ENCODE results near the gene USP33. TPM values are rescaled to one million over a fixed set of nuclear protein-coding genes. Genes with fewer than 3 reads are reported as not detected.
A peak's percentile ranks its signal among the peaks of the same experiment; 100 is the strongest.
"Not testable (repeated sequence)": the region's sequence is repeated elsewhere in the genome, so short reads cannot be mapped to it uniquely, and the experiment has no call there.

The USP33 gene
- total RNA-seq (2014; rRNA removed; shearing (Covaris generic)), result 28.7 and 40.2 TPM in 2 replicates

DNA sequence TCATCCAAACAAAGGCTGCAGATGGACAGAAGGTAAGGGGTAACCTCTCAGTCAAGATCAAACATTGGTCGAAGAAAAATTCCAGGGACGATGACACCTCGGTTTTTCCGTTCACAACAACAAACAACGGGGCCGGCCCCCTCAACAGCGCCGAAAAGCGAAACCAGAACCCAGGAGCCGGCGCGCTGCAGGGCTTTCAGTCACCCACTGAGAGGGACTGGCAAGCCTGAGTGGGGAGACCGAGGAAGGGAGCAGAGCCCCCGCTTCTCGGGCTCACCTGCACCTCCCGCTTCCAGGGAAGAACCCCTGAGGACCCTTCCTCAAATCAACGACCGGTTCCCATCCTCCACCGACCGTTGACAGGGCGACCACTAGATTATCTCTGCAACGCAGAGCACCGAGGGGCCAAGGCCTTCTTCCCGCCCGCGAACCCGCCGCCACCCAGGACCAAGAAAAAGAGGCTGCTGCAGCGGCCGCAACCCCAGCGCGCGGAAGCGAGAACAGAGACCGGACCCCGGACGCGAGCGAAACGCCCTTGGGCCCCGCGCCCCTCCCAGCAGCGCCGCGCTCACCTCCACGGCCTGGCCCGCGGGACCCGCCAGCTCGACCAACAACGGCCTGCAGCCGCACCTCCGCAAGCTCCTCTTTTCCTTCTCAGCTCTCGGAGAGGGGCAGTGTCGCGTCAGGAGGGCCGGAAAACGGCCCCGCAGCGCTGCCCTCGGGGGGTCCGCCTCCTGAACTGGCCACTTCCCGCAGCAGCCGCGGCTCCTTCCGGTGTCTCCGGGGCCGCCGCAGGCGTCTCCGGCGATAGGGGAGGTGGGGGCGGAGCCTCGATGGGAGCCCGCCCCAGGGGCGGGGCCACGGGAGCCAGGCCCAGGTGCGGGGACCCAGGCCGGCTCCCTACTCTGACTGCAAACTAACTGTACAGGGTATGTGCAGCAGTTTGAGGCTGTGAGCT lies at the start of gene USP33:
USP33 (minus strand) TSS at position 782 of the 958 bp plus-strand sequence. CDS start 18,155 bp downstream, outside the sequence.
- peak; percentile 33 for DNase-seq (ENCODE audit: low spot score)

DNA sequence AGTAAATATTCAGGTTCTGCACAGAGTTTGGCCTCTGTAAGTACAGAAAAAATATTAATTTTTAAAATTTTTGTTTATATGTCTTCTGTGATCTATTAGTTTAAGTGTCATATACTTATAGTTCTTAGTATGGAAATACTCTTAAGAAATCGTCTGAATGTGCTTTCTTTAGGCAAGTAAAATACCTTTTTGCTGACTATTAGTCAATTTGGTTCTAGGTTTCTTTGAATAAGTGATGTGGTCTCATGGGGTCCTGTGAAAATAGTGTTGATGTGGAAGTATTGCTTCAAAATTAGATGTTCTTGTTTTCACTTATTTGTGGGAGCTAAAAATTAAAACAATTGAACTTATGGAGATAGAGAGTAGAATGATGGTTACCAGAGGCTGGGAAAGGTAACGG lies 43.7 kb upstream of the USP33 start:
- no peak for DNase-seq (ENCODE audit: low spot score)

DNA sequence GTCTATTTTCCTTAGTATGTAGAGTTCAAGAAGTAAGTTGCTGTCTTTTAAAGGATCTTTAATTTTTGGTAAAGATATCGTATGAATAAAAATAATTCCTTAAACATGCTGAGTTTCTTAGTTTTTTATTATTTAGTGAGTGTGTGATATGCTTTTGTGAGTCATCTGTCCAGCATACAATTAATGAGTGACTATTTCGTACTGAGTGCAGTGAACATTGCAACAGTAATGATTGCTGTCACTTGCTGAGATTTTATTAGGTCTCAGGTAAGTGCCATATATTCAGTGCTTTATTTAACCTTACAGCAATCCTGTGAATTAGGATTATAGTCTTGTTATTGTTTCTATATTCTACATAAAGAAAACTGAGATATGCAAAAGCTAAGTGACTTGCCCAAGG lies 42.4 kb upstream of the USP33 start:
- no peak for DNase-seq (ENCODE audit: low spot score)

DNA sequence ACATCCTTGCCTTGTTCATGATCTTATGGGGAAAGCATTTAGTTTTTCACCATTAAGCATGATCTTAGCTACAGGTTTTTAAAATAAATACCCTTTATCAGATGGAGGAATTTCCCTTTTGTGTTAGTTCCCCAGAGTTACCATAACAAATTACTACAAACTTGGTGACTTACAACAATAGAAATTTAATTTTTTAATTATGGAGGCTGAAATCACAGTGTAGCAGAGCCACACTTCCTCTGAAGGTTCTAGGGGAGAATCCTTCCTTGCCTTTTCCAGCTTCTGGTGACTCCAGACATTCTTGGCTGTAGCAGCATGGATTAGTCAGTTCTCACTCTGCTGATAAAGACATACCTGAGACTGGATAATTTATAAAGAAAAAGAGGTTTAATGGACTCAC lies 38.3 kb upstream of the USP33 start:
- no peak for DNase-seq (ENCODE audit: low spot score)

DNA sequence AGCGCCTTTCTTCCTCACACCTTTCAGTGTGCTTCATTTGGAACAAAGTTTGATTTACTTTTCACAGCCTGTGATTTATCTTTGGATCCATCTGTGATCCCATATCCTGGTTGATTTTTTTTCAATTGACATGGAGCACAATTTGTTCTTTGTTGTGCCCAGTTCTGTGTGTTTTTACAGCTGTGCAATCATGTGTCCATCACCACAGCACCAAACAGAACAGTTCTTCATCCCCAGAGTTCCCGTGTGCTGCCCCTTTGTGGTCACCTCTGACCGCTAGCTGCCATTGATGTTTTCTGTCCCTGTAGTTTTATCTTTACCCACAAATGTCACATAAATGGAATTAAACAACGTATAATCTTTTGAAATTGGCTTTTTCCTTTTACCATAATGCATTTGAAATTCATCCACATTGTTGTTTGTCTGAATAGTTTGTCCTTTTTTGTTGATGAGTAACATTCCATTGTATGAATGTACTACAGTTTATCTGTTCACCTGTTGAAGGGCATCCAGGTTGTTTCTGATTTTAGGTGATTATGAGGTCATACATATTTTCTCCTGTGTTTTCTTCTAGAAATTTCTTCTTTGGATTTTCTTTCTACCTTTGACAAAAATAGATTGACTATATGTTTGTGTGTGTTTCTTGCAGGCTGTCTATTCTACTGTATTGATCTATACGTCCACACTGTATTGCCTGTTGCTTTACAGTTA lies 37.2 kb upstream of the USP33 start:
- no peak for DNase-seq (ENCODE audit: low spot score)

DNA sequence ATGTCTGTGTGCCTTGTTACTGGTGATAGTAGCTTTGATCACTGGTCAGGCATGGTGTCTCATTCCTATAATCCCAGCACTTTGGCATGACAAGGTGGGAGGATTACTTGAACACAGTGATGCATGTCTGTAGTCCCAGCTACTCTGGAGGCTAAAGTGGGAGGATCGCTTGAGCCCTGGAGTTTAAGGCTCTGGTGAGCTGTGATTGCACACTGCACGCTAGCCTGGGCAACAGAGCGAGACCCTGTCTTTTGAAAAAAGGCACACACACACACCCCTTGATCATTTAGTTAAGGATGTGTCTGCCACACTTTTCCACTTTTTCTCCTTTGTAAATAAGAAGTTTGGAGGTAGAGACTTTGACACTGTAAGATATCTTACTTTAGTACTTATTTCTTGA lies 34.9 kb upstream of the USP33 start:
- DNase-seq (ENCODE audit: low spot score), result no peak

DNA sequence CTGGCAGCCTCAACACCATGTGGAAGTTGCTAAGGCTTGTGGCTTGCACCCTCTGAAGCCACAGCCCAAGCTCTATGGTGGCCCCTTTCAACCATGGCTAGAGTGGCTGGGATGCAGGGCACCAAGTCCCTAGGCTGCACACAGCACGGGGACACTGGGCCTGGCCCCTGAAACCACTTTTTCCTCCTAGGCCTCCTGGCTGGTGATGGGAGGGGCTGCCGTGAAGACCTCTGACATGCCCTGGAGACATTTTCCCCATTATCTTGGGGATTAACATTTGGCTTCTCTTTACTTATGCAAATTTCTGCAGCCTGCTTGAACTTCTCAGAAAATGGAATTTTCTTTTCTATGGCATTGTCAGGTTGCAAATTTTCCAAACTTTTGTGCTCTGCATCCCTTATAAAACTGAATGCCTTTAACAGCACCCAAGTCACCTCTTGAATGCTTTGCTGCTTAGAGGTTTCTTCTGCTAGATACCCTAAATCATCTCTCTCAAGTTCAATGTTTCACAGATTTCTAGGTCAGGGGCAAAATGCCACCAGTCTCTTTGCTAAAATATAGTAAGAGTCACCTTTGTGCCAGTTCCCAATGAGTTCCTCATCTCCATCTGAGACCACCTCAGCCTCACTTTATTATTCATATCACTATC lies 26.6 kb upstream of the USP33 start:
- not testable (repeated sequence) for DNase-seq (ENCODE audit: low spot score)

DNA sequence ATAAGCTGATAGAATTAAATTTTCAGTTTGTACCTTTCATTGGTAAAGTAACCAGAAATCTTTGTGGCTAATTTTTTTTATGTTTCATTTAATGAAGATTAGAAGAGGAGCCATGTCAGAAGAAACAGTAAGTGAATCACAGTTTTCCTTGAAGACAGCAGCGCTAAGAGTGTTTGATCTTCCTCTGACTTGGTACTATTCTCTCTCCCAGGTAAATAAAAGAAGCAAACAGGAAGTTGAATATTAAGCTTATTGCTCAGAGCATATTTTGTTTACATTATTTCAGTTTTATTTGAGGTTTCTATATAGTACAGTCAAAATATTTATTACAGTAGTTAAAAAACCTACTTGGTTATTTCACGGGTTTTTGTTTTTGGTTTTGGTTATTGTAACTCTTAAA lies 23.5 kb upstream of the USP33 start:
- DNase-seq (ENCODE audit: low spot score), result no peak

DNA sequence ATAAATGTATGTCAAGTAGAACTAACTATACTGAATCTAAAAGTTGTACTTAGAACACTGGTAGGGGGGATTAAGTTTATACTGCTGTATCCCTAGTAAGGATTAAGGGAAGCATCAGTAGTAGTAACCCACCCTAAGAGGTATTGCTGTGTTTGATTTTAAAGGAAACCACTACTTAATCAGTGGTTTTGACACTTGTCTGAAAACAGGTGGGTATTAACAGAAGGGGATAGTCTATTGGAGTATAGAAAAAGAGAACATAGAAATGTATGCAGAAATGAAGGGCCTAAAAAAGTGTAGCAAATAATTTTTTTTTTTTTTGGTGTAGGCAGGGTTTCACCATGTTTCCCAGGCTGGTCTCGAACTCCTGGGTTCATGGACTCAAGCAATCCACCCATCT lies 22.0 kb upstream of the USP33 start:
- no peak for DNase-seq (ENCODE audit: low spot score)

DNA sequence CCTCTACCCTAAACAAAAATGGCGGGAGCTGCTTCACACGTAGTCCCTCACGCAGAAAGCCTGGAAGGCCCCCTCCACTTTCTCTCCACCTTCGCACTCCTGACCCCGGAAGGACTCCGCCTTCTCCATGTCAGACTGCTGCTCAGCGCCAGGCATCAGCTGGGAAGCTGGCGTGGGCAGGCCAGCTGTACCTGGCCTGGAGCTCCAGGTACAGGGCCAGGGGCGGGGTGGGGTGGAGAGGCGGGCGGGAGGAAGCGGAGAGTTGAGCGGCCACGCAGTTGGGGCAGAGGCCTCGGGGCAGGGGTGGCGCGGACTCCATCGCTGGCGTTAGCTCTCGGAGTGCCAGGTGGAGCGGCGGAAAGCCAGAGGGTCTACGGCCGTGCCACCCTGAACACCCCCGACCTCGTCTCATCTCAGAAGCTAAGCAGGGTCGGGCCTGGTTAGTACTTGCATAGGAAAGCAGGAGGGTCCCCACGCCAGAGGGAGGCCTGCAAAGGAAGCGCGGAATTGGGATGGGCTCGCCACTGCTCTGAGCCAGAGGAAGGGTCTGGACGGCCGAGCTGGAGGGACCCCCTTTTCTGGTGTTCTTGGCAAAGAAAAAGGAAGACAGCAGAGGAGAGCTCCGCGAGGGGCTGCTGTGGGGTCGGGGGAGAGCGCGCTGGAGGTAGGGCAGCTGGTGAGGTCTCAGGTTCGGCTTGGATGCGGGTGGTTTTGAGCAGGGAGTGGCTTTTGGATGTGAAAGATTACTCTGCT lies 20.1 kb upstream of the USP33 start, which contains the start of gene MIGA1:
MIGA1 (plus strand) TSS at position 121 of the 753 bp plus-strand sequence. CDS start 3,604 bp downstream, outside the sequence.
- peak; percentile 68 for DNase-seq (ENCODE audit: low spot score)

DNA sequence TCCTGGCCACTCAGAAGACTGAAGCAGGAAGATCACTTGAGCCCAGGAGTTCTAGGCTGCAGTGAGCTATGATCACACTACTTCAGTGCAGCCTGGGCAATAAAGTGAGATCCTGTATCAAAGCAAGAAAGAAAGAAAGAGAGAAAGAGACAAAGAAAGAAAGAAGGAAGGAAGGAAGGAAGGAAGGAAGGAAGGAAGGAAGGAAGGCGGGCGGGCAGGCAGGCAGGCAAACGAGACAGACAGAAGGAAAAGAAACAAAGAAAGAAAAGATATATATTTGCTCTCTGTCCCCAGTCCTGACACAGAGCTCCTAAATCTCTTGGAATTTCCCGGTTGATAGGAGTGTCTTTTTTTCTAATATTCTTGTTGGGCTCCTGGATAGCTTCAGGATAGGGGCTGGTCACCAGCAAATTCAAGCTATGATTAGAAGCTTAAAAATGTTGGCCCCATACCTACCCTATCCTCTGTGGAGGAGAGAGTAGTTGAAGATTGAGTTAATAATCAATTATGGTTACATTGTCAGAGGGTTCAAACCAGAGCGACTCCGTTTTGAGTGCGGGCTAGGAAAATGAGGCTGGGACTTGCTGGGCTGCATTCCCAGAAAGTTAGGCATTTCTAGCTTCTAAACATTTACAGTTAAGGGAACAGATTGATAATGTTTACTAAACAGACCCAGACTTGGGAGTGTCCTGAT lies 16.5 kb upstream of the USP33 start:
- DNase-seq (ENCODE audit: low spot score), result no peak

DNA sequence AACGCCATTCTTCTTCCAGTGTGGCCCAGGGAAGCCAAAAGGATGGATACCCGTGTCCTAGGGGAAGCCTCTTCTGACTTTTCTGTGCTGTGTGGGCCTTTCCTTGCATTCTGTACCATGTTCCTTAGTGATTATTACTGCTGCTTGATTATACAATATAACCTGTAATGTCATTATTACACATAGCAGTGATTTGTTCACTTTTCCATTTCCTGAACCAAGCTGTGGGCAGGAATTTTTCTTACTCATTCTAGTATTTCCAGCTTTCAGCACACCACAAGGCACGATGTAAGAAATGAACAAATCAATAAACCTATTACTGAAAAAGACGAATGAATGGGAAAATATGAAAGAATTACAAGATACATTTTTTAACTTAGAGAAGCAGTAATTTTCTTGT lies 8.4 kb upstream of the USP33 start:
- DNase-seq (ENCODE audit: low spot score), result no peak

DNA sequence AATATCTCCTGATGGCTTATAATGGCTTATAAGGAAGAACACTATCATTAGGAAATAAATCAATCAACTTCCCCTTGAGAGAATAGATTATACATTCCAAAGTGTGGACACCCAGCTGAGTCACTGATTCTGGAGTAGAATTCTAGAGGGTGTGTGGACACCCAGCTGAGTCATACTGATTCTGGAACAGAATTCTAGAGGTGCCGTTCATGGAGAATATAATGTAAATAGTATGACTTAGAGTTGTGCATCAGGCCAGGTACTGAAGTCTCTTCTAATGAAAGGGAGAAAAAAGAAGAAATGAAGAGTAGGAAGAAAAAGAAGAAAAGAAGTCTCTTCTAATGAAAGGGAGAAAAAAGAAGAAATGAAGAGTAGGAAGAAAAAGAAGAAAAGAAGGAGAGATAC lies 2.4 kb upstream of the USP33 start:
- no peak for DNase-seq (ENCODE audit: low spot score)

DNA sequence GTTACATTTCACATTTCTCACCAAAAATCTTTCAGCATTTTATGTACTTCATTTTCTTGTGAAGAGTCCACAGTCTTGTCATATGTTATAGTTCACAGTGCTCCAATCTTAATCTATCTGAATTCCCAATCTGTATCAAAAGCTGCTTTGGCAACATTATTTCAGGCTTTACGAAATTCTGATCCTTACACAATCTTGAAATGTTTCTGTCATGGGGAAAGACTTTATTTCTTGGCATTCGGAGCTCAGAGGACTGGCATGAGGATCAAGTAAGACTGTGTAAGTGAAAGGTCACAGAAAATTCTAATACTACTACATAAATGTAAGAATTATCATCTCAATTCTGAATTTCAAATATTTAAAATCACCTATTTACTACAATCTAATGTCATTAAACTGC lies 2.0 kb downstream of the USP33 start:
- no peak for DNase-seq (ENCODE audit: low spot score)

DNA sequence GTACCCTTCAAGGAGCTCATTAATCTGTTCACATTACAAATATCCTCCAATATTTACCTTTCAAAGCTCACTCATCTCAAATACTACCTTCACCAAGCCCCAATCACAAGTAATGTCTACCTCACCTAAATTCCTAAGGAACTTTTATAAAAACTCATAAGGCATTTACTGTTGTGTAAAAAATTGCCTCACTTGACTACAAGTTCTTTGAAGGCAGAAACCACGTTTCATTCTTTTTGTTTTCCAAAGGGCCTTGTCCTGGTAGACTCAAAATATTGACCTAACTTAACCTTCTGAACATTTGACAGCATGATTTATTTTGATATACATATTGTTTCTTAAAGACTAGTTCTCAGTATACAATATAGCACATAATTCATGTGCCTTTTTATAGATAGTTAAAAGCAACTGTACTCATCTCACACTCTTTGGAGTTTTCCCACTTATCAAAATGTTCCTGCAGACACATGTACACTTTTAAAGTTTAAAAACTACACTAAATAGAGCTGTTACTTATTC lies 2.5 kb downstream of the USP33 start:
- DNase-seq (ENCODE audit: low spot score), result no peak

DNA sequence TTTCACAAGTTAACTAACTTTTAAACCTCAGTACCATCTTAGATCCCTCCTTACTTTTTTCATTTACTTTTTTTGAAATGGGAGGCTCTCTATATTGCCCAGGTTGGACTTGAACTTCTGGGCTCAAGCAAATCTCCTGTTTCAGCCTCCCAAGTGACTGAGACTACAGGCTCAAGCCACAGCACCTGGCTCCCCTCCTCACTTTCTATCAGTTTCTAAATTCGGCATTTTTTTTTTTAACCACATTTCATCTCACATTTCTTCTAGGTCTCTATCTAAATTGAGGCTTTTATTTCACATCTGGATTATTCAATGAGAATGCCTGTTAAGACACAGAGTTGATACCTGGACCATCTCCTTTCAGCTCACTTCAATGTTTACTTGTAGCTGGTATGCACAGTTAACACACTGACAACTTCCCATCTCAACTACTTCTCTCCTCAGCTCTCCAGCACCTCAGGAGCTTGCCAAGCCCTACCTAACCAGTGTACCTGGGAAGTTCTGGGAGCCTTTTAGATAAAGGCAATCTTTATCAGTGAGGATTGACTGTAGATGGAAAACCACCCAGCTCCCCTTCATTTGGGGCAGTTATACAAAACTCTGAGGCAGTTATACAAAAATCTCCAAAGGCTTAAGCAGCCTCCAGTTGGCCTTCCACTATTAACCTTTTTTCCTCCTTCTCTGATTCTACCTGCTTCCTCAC lies 3.4 kb downstream of the USP33 start:
- no peak for DNase-seq (ENCODE audit: low spot score)

DNA sequence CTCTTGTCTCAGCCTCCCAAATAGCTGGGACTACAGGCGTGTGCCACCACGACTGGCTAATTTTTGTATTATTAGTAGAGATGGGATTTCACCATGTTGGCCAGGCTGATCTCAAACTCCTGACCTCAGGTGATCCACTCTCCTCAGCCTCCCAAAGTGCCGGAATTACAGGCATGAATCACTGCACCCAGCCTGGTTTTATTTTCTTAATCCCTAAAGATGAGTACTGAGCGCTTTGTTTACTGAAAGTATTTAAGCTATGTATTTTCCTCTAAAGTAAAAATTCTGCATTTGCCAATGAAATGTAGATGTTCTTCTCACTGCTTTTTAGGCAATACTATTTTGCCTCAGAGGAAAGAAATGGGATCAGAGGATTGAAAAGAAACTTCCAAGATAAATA lies 10.2 kb downstream of the USP33 start:
- not testable (repeated sequence) for DNase-seq (ENCODE audit: low spot score)

DNA sequence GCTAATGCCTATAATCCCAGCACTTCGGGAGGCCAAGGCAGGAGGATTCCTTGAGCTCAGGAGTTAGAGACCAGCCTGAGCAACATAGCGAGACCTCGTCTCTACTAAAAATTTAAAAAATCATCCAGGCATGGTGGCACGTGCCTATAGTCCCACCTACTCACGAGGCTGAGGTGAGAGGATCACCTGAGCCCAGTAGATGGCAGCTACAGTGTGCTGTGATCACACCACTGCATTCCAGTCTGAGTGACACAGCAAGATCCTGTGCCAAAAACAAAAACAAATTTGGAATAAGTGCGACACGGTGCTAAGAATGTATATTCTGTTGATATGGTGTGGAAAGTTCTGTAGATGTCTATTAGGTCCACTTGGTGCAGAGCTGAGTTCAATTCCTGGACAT lies 15.1 kb downstream of the USP33 start:
- DNase-seq (ENCODE audit: low spot score), result no peak

DNA sequence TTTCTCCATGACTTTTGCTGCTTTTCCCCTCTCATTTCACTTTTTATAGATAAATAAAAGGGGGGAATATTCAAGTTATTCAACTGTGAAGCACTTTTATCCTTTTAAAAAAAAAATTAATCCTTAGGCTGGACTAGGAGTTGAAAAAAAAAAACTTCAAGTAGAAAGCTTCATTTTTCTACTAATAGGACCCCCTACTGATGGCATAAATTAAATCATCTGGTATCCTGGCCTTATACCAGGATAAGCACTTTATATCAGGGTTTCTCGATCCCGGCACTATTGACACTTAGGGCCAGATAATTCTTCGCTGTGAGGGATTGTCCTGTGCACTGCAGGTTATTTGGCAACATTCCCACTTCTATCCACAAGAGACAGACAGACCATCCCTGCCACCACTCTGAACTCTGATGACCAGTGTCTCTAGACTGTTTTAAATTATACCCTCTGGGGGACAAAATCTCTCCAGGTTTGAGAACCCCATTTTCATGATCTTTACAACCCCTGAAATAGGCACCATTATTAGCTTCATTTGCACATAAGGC lies 17.6 kb downstream of the USP33 start:
- DNase-seq (ENCODE audit: low spot score), result no peak

DNA sequence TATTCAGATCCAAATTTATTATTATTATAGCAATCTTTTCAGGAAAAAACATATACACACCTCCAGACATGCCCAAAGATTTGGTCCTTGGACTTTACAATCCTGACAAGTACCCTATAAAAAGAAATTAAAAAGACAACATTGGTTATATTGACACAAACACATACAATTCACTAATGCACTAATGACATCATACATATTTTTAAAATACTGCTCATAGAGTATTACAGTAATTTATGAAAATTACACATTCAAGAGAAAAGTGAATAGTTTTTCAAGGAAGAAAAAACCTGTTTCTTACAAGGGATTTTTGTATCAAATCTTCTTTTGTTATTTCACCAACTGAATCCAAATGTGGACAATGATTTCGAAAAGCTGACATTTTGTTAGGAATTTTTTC lies 18.3 kb downstream of the USP33 start:
- no peak for DNase-seq (ENCODE audit: low spot score)
